HG02678 (cell line): ENCODE results near the gene ITM2A.

Source experiments
- ATAC-seq: cut with Tn5 transposase; IDR thresholded peaks from one replicate; pipeline ENCODE4 v1.9.1; 2021; ENCODE audit warnings: mild to moderate bottlenecking, moderate library complexity; ENCODE audit not compliant: unreplicated experiment

ITM2A gene

DNA sequence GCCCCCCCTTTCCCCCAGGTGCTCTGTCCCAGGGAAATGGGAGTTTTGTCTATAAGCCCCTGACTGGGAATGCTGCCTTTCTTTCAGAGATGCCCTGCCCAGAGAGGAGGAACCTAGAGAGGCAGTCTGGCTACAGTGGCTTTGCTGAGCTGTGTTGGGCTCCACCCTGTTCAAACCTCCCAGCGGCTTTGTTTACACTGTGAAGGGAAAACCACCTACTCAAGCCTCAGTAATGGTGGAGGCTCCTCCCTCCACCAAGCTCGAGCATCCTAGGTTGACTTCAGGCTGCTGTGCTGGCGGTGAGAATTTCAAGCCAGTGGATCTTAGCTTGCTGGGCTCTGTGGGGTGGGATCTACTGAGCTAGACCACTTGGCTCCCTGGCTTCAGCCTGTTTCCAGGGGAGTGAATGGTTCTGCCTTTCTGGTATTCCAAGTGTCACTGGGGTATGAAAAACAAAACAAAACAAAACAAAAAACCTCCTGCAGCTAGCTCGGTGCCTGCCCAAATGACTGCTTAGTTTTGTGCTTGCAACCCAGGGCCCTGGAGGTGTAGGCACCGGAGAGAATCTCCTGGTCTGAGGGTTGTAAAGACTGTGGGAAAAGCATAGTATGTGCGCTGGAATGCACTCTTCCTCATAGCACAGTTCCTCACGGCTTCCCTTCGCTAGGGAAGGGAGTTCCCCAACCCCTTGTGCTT, 41.7 kb downstream of the ITM2A start:
- no peak for ATAC-seq
